Vagina (tissue), 2 donors: Measurements from ENCODE around the gene PTH2. TPM values are rescaled to one million over a fixed set of nuclear protein-coding genes. Genes with fewer than 3 reads are reported as not detected.

Experiments used
- DNase-seq, 2 donors: peaks; one replicate each; pipeline ENCODE4 v3.0.0-alpha.2; 2017; ENCODE audit errors: extremely low spot score in 2 of 2
- H3K27ac ChIP-seq: fragments of 200-600 bp; sonication (generic); one replicate; pipeline ENCODE4 v1.5.1; 2019
- H3K27me3 ChIP-seq: fragments of 200-600 bp; sonication (generic); one replicate; pipeline ENCODE4 v1.5.1; 2019
- H3K36me3 ChIP-seq, 2 donors: fragments of 200-600 bp; sonication (generic); one replicate each; pipeline ENCODE4 v1.5.1; 2017 to 2019
- H3K4me1 ChIP-seq: fragments of 200-600 bp; sonication (generic); one replicate; pipeline ENCODE4 v1.5.1; 2019
- H3K4me3 ChIP-seq, 2 donors: fragments of 200-600 bp; sonication (generic); 1 replicate in 1 of 2; 2 replicates in 1 of 2; pipeline ENCODE4 v1.5.1; 2016 to 2019
- H3K9me3 ChIP-seq: fragments of 200-600 bp; sonication (generic); one replicate; pipeline ENCODE4 v1.5.1; 2019
- POLR2A ChIP-seq, 2 donors: fragments of 450-650 bp; IDR thresholded peaks; one replicate each; pipeline ENCODE4 v1.6.1; 2017; ENCODE audit warnings: antibody characterized with exemption in 2 of 2, mild to moderate bottlenecking in 2 of 2, moderate library complexity in 2 of 2
- POLR2AphosphoS5 ChIP-seq, 2 donors: sonication (generic); formaldehyde crosslinking; IDR thresholded peaks; one replicate each; pipeline ENCODE4 v1.9.0; 2017; ENCODE audit warnings: antibody characterized with exemption in 2 of 2, mild to moderate bottlenecking in 2 of 2, low read depth in 1 of 2; ENCODE audit not compliant: insufficient read depth in 1 of 2
- intact Hi-C: fragments of 100-400 bp; cut with DNase I; formaldehyde crosslinking; loops from one replicate; pipeline ENCODE4 v1.15.1; 2023
- total RNA-seq: library from RNA; depleted of rRNA; stranded (reverse); fragments of >200 nt; gene quantifications from one replicate; pipeline ENCODE4 v1.2.3, GENCODE V29; 2016
- TF ChIP-seq, protein P1 (sequence below), 3 experiments: fragments of 450-650 bp in 2 of 3; fragments of 200-600 bp in 1 of 3; sonication (generic) in 1 of 3; IDR thresholded peaks; one replicate each; pipeline ENCODE4 v1.5.1; 2017 to 2019; ENCODE audit warnings: antibody characterized with exemption in 3 of 3, mild to moderate bottlenecking in 2 of 3, moderate library complexity in 2 of 3

Gene PTH2
- total RNA-seq, 1 donor from 2014 or later: not detected

GRCh38 chr19:49468746-49469447, 45.7 kb upstream of the PTH2 start:
- Histone ChIP-seq H3K4me3 (peak overlapping the region in 1 of 2 donors; percentile 21), H3K36me3 (peaks cover 0 to 17% of the 10 kb centered on the region in 2 donors), H3K27ac (peak overlapping the region; percentile 90), H3K27me3 (no peaks in the 10 kb centered on the region), H3K4me1 (peaks cover 24% of the 10 kb centered on the region), H3K9me3 (no peaks in the 10 kb centered on the region)
- TF ChIP-seq POLR2AphosphoS5 (IDR thresholded peaks at IDR 0.05; ENCODE audit: insufficient read depth in 1 of 2, low read depth in 1 of 2): peak; percentile 39 to 72
- TF ChIP-seq POLR2A (IDR thresholded peaks at IDR 0.05): no peak
- DNase-seq: peak in 1 of 2 donors; percentile 95
- intact Hi-C loops: no loop called here

DNA sequence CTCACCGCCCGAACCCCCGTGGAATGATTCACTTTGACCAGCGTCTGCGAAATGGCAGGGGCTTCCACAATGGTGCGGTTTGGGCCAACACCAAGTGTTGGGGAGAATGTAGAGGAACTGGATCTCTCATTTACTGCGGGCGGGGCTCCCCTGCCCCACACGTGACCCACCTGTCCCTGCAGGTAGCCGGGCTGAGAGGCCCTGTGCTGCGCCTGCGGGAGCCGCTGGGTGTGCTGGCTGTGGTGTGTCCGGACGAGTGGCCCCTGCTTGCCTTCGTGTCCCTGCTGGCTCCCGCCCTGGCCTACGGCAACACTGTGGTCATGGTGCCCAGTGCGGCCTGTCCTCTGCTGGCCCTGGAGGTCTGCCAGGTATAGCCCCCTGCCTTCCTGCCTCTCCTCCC, 45.0 kb upstream of the PTH2 start:
- Histone ChIP-seq H3K4me1 (peaks cover 18% of the 10 kb centered on the region), H3K27ac (peak overlapping the region; percentile 90), H3K36me3 (peaks cover 0 to 19% of the 10 kb centered on the region in 2 donors), H3K9me3 (no peaks in the 10 kb centered on the region), H3K27me3 (no peaks in the 10 kb centered on the region), H3K4me3 (peak overlapping the region in 1 of 2 donors; percentile 21)
- intact Hi-C loops: no loop called here
- no peak for DNase-seq
- TF ChIP-seq POLR2AphosphoS5 (IDR thresholded peaks at IDR 0.05; ENCODE audit: insufficient read depth in 1 of 2, low read depth in 1 of 2) (peak in 1 of 2 donors; percentile 72), POLR2A (IDR thresholded peaks at IDR 0.05) (no peak)

GRCh38 chr19:49465371-49465770, 42.1 kb upstream of the PTH2 start:
- H3K4me3 ChIP-seq: no peak overlapping the region
- peaks cover 0 to 19% of the 10 kb centered on the region in 2 donors for H3K36me3 ChIP-seq
- TF ChIP-seq POLR2A (IDR thresholded peaks at IDR 0.05) (no peak), POLR2AphosphoS5 (IDR thresholded peaks at IDR 0.05; ENCODE audit: insufficient read depth in 1 of 2, low read depth in 1 of 2) (no peak)
- TF ChIP-seq, protein P1, sequence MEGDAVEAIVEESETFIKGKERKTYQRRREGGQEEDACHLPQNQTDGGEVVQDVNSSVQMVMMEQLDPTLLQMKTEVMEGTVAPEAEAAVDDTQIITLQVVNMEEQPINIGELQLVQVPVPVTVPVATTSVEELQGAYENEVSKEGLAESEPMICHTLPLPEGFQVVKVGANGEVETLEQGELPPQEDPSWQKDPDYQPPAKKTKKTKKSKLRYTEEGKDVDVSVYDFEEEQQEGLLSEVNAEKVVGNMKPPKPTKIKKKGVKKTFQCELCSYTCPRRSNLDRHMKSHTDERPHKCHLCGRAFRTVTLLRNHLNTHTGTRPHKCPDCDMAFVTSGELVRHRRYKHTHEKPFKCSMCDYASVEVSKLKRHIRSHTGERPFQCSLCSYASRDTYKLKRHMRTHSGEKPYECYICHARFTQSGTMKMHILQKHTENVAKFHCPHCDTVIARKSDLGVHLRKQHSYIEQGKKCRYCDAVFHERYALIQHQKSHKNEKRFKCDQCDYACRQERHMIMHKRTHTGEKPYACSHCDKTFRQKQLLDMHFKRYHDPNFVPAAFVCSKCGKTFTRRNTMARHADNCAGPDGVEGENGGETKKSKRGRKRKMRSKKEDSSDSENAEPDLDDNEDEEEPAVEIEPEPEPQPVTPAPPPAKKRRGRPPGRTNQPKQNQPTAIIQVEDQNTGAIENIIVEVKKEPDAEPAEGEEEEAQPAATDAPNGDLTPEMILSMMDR (IDR thresholded peaks at IDR 0.05): no peak
- no peaks in the 10 kb centered on the region for H3K9me3 ChIP-seq
- peaks cover 17% of the 10 kb centered on the region for H3K4me1 ChIP-seq
- no peaks in the 10 kb centered on the region for H3K27me3 ChIP-seq
- H3K27ac ChIP-seq: no peak overlapping the region
- intact Hi-C loops: no loop called here
- DNase-seq: no peak

DNA sequence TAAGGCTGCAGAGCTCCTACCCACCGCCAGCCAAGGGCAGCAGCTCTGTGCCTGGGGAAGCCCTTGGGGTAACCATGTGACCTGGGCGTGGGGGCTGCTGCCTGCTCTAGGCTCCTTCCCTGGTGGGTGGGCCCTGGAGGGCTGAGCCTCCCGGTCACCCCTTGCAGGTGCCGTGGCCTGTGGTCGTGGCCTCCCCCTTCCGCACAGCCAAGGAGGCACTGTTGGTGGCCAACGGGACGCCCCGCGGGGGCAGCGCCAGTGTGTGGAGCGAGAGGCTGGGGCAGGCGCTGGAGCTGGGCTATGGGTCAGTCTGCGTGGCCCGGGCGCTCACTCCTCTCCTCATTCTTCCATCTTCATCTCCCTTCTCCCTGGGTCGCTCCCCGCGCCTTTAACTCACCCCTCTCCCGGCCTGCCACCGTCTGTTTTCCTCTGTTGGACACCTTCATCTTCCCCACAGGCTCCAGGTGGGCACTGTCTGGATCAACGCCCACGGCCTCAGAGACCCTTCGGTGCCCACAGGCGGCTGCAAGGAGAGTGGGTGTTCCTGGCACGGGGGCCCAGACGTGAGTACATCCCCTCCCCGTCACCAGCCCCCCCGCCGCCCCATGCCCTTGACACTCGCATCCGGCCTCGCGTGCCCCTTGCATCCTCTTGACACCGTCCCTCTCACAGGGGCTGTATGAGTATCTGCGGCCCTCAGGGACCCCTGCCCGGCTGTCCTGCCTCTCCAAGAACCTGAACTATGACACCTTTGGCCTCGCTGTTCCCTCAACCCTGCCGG, 40.9 kb upstream of the PTH2 start:
- Histone ChIP-seq H3K36me3 (peaks cover 0 to 26% of the 10 kb centered on the region in 2 donors), H3K4me3 (no peak overlapping the region), H3K4me1 (peaks cover 13% of the 10 kb centered on the region), H3K27ac (no peak overlapping the region), H3K27me3 (no peaks in the 10 kb centered on the region), H3K9me3 (no peaks in the 10 kb centered on the region)
- intact Hi-C loops: no loop called here
- TF ChIP-seq POLR2AphosphoS5 (IDR thresholded peaks at IDR 0.05; ENCODE audit: insufficient read depth in 1 of 2, low read depth in 1 of 2) (no peak), POLR2A (IDR thresholded peaks at IDR 0.05) (no peak)
- TF ChIP-seq, protein P1 (IDR thresholded peaks at IDR 0.05): no peak
- no peak for DNase-seq

DNA sequence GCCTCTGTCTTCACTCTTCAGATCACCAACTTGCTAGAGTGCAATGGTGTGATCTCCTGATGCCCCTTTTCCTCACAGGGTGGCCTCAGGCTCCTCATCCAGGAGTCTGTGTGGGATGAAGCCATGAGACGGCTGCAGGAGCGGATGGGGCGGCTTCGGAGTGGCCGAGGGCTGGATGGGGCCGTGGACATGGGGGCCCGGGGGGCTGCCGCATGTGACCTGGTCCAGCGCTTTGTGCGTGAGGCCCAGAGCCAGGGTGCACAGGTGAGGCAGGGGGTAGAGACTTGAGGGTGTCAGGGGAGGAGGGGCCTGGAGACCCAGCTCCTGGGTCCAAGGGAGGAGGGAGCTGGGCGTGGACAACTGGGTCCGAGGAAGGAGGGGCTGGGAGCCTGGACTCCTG, 39.3 kb upstream of the PTH2 start:
- Histone ChIP-seq H3K27me3 (no peaks in the 10 kb centered on the region), H3K9me3 (no peaks in the 10 kb centered on the region), H3K36me3 (peaks cover 0 to 26% of the 10 kb centered on the region in 2 donors), H3K27ac (no peak overlapping the region), H3K4me3 (no peak overlapping the region), H3K4me1 (peaks cover 18% of the 10 kb centered on the region)
- no peak for DNase-seq
- TF ChIP-seq, protein P1 (IDR thresholded peaks at IDR 0.05): no peak
- TF ChIP-seq POLR2AphosphoS5 (IDR thresholded peaks at IDR 0.05; ENCODE audit: insufficient read depth in 1 of 2, low read depth in 1 of 2) (no peak), POLR2A (IDR thresholded peaks at IDR 0.05) (no peak)
- intact Hi-C loops: no loop called here
